Nephron progenitor cell (in vitro differentiated cells): ENCODE measurements around the gene USP1.

Experiments
- DNase-seq: peaks from one replicate; pipeline ENCODE4 v3.0.0; 2021
- H3K27ac Mint-ChIP-seq: 2 replicates; pipeline ENCODE4 v1.8.0; 2021; ENCODE audit warnings: mild to moderate bottlenecking, moderate library complexity, mixed read lengths
- H3K27me3 Mint-ChIP-seq: 2 replicates; pipeline ENCODE4 v1.8.0; 2021; ENCODE audit warnings: mild to moderate bottlenecking, low read depth, mixed read lengths; ENCODE audit not compliant: poor library complexity
- H3K36me3 Mint-ChIP-seq: 2 replicates; pipeline ENCODE4 v1.8.0; 2021; ENCODE audit warnings: low read depth, mixed read lengths
- H3K4me1 Mint-ChIP-seq: 2 replicates; pipeline ENCODE4 v1.8.0; 2021; ENCODE audit warnings: mixed read lengths
- H3K4me3 Mint-ChIP-seq: 2 replicates; pipeline ENCODE4 v1.8.0; 2021; ENCODE audit warnings: mild to moderate bottlenecking, moderate library complexity, mixed read lengths
- H3K9me3 Mint-ChIP-seq: 2 replicates; pipeline ENCODE4 v1.8.0; 2021; ENCODE audit warnings: mild to moderate bottlenecking, moderate library complexity, mixed read lengths
- TF ChIP-seq, protein P1 (sequence below): fragments of 200-600 bp; sonication (generic); IDR thresholded peaks from 2 replicates; pipeline ENCODE4 v1.5.0; 2021; ENCODE audit warnings: antibody characterized with exemption

Gene USP1

DNA sequence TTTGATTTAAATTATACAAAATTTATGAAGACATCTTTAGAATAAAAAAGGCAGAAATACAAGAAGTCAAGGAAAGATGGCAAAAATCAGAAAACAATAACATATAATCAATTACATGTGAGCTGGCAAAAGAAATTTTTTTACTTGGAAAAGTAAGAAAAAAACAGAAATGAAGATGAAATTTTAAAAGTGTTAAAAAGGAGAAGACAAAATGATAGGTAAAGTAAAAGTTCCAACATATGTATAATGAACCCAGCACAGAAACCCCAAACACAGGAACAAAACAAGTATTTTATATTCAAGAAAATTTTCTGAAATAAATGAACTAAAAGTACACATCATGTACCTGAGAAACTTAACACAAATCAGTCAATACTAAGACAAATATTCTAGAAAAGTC is 63.4 kb downstream of the USP1 start:
- Mint-ChIP-seq H3K27ac (no peak overlapping the region), H3K36me3 (peaks cover 72% of the 10 kb centered on the region), H3K4me1 (no peaks in the 10 kb centered on the region), H3K27me3 (no peaks in the 10 kb centered on the region), H3K9me3 (peaks cover 4% of the 10 kb centered on the region), H3K4me3 (no peak overlapping the region)
- TF ChIP-seq, protein P1, sequence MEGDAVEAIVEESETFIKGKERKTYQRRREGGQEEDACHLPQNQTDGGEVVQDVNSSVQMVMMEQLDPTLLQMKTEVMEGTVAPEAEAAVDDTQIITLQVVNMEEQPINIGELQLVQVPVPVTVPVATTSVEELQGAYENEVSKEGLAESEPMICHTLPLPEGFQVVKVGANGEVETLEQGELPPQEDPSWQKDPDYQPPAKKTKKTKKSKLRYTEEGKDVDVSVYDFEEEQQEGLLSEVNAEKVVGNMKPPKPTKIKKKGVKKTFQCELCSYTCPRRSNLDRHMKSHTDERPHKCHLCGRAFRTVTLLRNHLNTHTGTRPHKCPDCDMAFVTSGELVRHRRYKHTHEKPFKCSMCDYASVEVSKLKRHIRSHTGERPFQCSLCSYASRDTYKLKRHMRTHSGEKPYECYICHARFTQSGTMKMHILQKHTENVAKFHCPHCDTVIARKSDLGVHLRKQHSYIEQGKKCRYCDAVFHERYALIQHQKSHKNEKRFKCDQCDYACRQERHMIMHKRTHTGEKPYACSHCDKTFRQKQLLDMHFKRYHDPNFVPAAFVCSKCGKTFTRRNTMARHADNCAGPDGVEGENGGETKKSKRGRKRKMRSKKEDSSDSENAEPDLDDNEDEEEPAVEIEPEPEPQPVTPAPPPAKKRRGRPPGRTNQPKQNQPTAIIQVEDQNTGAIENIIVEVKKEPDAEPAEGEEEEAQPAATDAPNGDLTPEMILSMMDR, result no peak
- no peak for DNase-seq
